GM12864 (cell line): ENCODE data around the gene SCD.
A peak's percentile ranks its signal among the peaks of the same experiment; 100 is the strongest.

Experiments used
- DNase-seq: peaks from one replicate; pipeline ENCODE4 v3.0.0-alpha.2; 2011; ENCODE audit warnings: low read depth
- H3K4me3 ChIP-seq: 2 replicates; pipeline ENCODE4 v1.5.1; 2011; ENCODE audit warnings: mild to moderate bottlenecking, low read depth, low read length, control low read depth
- CTCF ChIP-seq: IDR thresholded peaks from 2 replicates; pipeline ENCODE4 v1.5.1; 2011; ENCODE audit warnings: low read depth, mild to moderate bottlenecking, moderate library complexity, low read length, control low read depth, inconsistent platforms; ENCODE audit errors: missing control alignments

SCD gene

GRCh38 chr10:100311298-100311697 is 35.7 kb upstream of the SCD start:
- DNase-seq = no peak
- TF ChIP-seq CTCF = no peak

GRCh38 chr10:100315615-100316014 is 31.4 kb upstream of the SCD start:
- TF ChIP-seq CTCF = no peak
- DNase-seq = no peak
- no peak overlapping the region for H3K4me3 ChIP-seq

More at GRCh38 chr10:100311298-100311697, 35.7 kb upstream of the SCD start:
- no peak overlapping the region for H3K4me3 ChIP-seq

GRCh38 chr10:100318207-100318606 is 28.8 kb upstream of the SCD start:
- DNase-seq = no peak
- no peak for TF ChIP-seq CTCF
- H3K4me3 ChIP-seq = no peak overlapping the region

GRCh38 chr10:100319707-100320402 is 27.2 kb upstream of the SCD start:
- no peak overlapping the region for H3K4me3 ChIP-seq
- DNase-seq = no peak
- TF ChIP-seq CTCF = no peak

GRCh38 chr10:100325158-100325557 is 21.9 kb upstream of the SCD start:
- TF ChIP-seq CTCF = no peak
- no peak for DNase-seq

GRCh38 chr10:100327007-100327717 is 19.9 kb upstream of the SCD start:
- DNase-seq = peak; percentile 82
- no peak for TF ChIP-seq CTCF
- H3K4me3 ChIP-seq = no peak overlapping the region; the same call in 1 of the 2 replicates

More at GRCh38 chr10:100325158-100325557, 21.9 kb upstream of the SCD start:
- no peak overlapping the region for H3K4me3 ChIP-seq

GRCh38 chr10:100327718-100328009 is 19.4 kb upstream of the SCD start:
- no peak for TF ChIP-seq CTCF
- no peak for DNase-seq
- no peak overlapping the region for H3K4me3 ChIP-seq
